ENCODE data around the gene MGME1.

MGME1 gene

GRCh38 chr20:17960927-17961586, 7.8 kb upstream of the MGME1 start:
- no peak for DNase-seq

- no peak for DNase-seq
These were observed 7.3 kb upstream of the MGME1 start for GRCh38 chr20:17961587-17961940.

GRCh38 chr20:17963114-17963897, 5.5 kb upstream of the MGME1 start:
- DNase-seq, result no peak

- no peak for DNase-seq
These were observed 4.7 kb upstream of the MGME1 start for GRCh38 chr20:17964073-17964472.

GRCh38 chr20:17964632-17965031, 4.2 kb upstream of the MGME1 start:
- no peak for DNase-seq

- DNase-seq, result no peak
These were observed 3.6 kb upstream of the MGME1 start for GRCh38 chr20:17965042-17965697.

- no peak for DNase-seq
These were observed 2.1 kb upstream of the MGME1 start for GRCh38 chr20:17966432-17967310.

- DNase-seq, result no peak
These were observed 1.1 kb upstream of the MGME1 start for GRCh38 chr20:17967521-17968365.

- DNase-seq, result peak; percentile 13 to 32
These were observed 563 bp downstream of the MGME1 start for GRCh38 chr20:17969278-17969883.

GRCh38 chr20:17969884-17970409, 1.1 kb downstream of the MGME1 start:
- DNase-seq, result no peak

- no peak for DNase-seq
These were observed 2.6 kb downstream of the MGME1 start for GRCh38 chr20:17971300-17972013.

- DNase-seq, result no peak
These were observed 3.3 kb downstream of the MGME1 start for GRCh38 chr20:17972121-17972520.

- DNase-seq, result no peak
These were observed 7.5 kb downstream of the MGME1 start for GRCh38 chr20:17976305-17976704.

GRCh38 chr20:17985388-17986018, 16.7 kb downstream of the MGME1 start:
- no peak for DNase-seq

GRCh38 chr20:17987988-17988387, 19.2 kb downstream of the MGME1 start:
- no peak for DNase-seq

- no peak for DNase-seq
These were observed 21.6 kb downstream of the MGME1 start for GRCh38 chr20:17990278-17990972.

- no peak for DNase-seq
These were observed 23.4 kb downstream of the MGME1 start for GRCh38 chr20:17992224-17992637.

GRCh38 chr20:17992847-17993513, 24.2 kb downstream of the MGME1 start:
- DNase-seq, result no peak

GRCh38 chr20:17993546-17993945, 24.7 kb downstream of the MGME1 start:
- no peak for DNase-seq

Measured in stimulated activated CD4-positive, alpha-beta T cell treated with anti-CD3 and anti-CD28 coated beads, Interleukin-4, amount 100 ng/mL, for 4 hours (primary cell).